NOMO-1 treated with dmso at 0.1 percent for 144 hours (cell line): ENCODE results near the gene GFOD1.

Source experiments
- DNase-seq: peaks from one replicate; lab custom pipeline; 2025; ENCODE audit not compliant: unreplicated experiment; lab: John Stamatoyannopoulos, UW

GFOD1 gene

GRCh38 chr6:13427801-13428582 is 59.4 kb downstream of the GFOD1 start:
- peak; percentile 50 for DNase-seq

- no peak for DNase-seq
These were observed 60.1 kb downstream of the GFOD1 start for GRCh38 chr6:13427316-13427715.

- DNase-seq = no peak
These were observed 61.2 kb downstream of the GFOD1 start for GRCh38 chr6:13425943-13426931.

- no peak for DNase-seq
These were observed 62.0 kb downstream of the GFOD1 start for GRCh38 chr6:13425270-13425873.

GRCh38 chr6:13423252-13423651 is 64.1 kb downstream of the GFOD1 start:
- DNase-seq = no peak

GRCh38 chr6:13422681-13423221 is 64.6 kb downstream of the GFOD1 start:
- no peak for DNase-seq

- DNase-seq = no peak
These were observed 65.9 kb downstream of the GFOD1 start for GRCh38 chr6:13421425-13422059.

GRCh38 chr6:13420269-13420668 is 67.1 kb downstream of the GFOD1 start:
- no peak for DNase-seq

- no peak for DNase-seq
These were observed 67.8 kb downstream of the GFOD1 start for GRCh38 chr6:13419422-13420195.

GRCh38 chr6:13418844-13419243 is 68.6 kb downstream of the GFOD1 start:
- no peak for DNase-seq

GRCh38 chr6:13417954-13418353 is 69.4 kb downstream of the GFOD1 start:
- no peak for DNase-seq

GRCh38 chr6:13417431-13417830 is 70.0 kb downstream of the GFOD1 start:
- DNase-seq = no peak

GRCh38 chr6:13415283-13415682 is 72.1 kb downstream of the GFOD1 start:
- no peak for DNase-seq

GRCh38 chr6:13413900-13414555 is 73.4 kb downstream of the GFOD1 start:
- DNase-seq = no peak

- DNase-seq = no peak
These were observed 73.9 kb downstream of the GFOD1 start for GRCh38 chr6:13413466-13413862.

GRCh38 chr6:13412639-13413465 is 74.5 kb downstream of the GFOD1 start:
- DNase-seq = no peak

- DNase-seq = no peak
These were observed 75.2 kb downstream of the GFOD1 start for GRCh38 chr6:13412211-13412610.

- DNase-seq = no peak
These were observed 75.9 kb downstream of the GFOD1 start for GRCh38 chr6:13411484-13411883.

GRCh38 chr6:13409991-13410390 is 77.4 kb downstream of the GFOD1 start:
- DNase-seq = no peak
